HUES6 (cell line): ENCODE measurements around the gene DHRS12.

Source experiments
- H3K27ac ChIP-seq: 2 replicates; pipeline ENCODE4 v1.7.0; 2013; ENCODE audit warnings: low read depth, mild to moderate bottlenecking, low read length, inconsistent platforms
- H3K27me3 ChIP-seq: 2 replicates; pipeline ENCODE4 v1.6.1; 2013; ENCODE audit warnings: low read length; ENCODE audit not compliant: control insufficient read depth, insufficient read depth
- H3K36me3 ChIP-seq: 2 replicates; pipeline ENCODE4 v1.6.1; 2013; ENCODE audit warnings: low read length; ENCODE audit not compliant: control insufficient read depth, insufficient read depth
- H3K4me1 ChIP-seq: 2 replicates; pipeline ENCODE4 v1.6.1; 2013; ENCODE audit warnings: low read length; ENCODE audit not compliant: control insufficient read depth, insufficient read depth
- H3K4me3 ChIP-seq: 2 replicates; pipeline ENCODE4 v1.5.1; 2013; ENCODE audit warnings: low read depth, low read length
- H3K9ac ChIP-seq: one replicate; pipeline ENCODE4 v1.6.1; 2013; ENCODE audit warnings: mild to moderate bottlenecking, low read length
- H3K9me3 ChIP-seq: 2 replicates; pipeline ENCODE4 v1.6.1; 2013; ENCODE audit warnings: low read depth, low read length; ENCODE audit not compliant: control insufficient read depth, insufficient read depth

DHRS12 gene

GRCh38 chr13:51778392-51778791 lies 25.6 kb downstream of the DHRS12 start:
- Histone ChIP-seq H3K27me3 (no peaks in the 10 kb centered on the region), H3K9ac (no peak overlapping the region), H3K27ac (no peak overlapping the region)

GRCh38 chr13:51777921-51778320 lies 26.0 kb downstream of the DHRS12 start:
- Histone ChIP-seq H3K4me3 (no peak overlapping the region), H3K27ac (no peak overlapping the region), H3K27me3 (no peaks in the 10 kb centered on the region), H3K9ac (no peak overlapping the region), H3K4me1 (no peaks in the 10 kb centered on the region; the same call in 1 of the 2 replicates), H3K36me3 (no peaks in the 10 kb centered on the region), H3K9me3 (no peaks in the 10 kb centered on the region)

More at GRCh38 chr13:51778392-51778791, 25.6 kb downstream of the DHRS12 start:
- H3K36me3 ChIP-seq: no peaks in the 10 kb centered on the region
- H3K4me3 ChIP-seq: no peak overlapping the region
- H3K9me3 ChIP-seq: no peaks in the 10 kb centered on the region
- no peaks in the 10 kb centered on the region; the same call in 1 of the 2 replicates for H3K4me1 ChIP-seq

DNA sequence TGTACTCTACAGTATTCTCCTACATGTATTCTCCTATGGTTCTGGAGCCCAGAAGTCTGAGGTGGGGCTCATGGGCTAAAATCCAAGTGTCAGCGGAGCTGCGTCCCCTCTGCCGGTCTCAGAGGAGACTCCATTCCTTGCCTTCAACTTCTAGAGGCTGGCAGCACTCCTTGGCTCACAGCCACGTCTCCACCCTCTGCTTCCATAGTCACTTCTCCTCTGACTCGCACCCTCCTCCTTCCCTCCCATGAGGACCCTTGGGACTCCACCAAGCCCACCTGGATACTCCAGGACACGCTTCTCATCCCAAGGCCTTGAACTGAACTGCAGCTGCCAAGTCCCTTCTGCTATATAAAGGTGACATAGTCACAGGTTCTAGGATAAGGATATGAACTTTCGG lies 27.8 kb downstream of the DHRS12 start:
- Histone ChIP-seq H3K27ac (no peak overlapping the region), H3K9ac (no peak overlapping the region), H3K9me3 (no peaks in the 10 kb centered on the region), H3K36me3 (no peaks in the 10 kb centered on the region), H3K27me3 (no peaks in the 10 kb centered on the region), H3K4me3 (no peak overlapping the region), H3K4me1 (no peaks in the 10 kb centered on the region; the same call in 1 of the 2 replicates)

GRCh38 chr13:51773515-51773914 lies 30.4 kb downstream of the DHRS12 start:
- H3K4me1 ChIP-seq: peaks cover 6% of the 10 kb centered on the region
- no peaks in the 10 kb centered on the region for H3K9me3 ChIP-seq
- H3K27ac ChIP-seq: no peak overlapping the region
- no peaks in the 10 kb centered on the region for H3K36me3 ChIP-seq
- no peaks in the 10 kb centered on the region for H3K27me3 ChIP-seq
- H3K9ac ChIP-seq: no peak overlapping the region
- no peak overlapping the region for H3K4me3 ChIP-seq

- no peaks in the 10 kb centered on the region for H3K27me3 ChIP-seq
- H3K27ac ChIP-seq: no peak overlapping the region
- H3K4me3 ChIP-seq: no peak overlapping the region
- no peaks in the 10 kb centered on the region for H3K36me3 ChIP-seq
- peaks cover 9% of the 10 kb centered on the region for H3K4me1 ChIP-seq
- H3K9me3 ChIP-seq: no peaks in the 10 kb centered on the region
- H3K9ac ChIP-seq: no peak overlapping the region
These were observed 31.2 kb downstream of the DHRS12 start for GRCh38 chr13:51772781-51773180.

DNA sequence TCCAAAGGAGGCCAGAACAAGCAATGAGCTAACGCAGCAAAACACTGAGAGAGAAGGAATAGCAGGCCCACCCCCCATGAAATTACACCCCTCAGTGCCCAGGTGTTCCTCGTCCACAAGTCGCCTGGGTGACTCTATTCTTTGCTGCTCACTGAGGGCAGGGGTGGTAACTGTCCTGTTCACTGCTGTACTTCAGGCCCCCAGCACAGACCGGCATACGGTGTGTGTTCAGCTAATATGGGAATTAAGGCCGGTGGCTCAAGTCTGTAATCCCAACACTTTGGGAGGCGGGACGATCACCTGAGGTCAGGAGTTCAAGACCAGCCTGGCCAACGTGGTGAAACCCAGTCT lies 31.9 kb downstream of the DHRS12 start:
- Histone ChIP-seq H3K9me3 (no peaks in the 10 kb centered on the region), H3K27me3 (no peaks in the 10 kb centered on the region), H3K36me3 (no peaks in the 10 kb centered on the region), H3K27ac (no peak overlapping the region), H3K9ac (no peak overlapping the region), H3K4me1 (peaks cover 9% of the 10 kb centered on the region), H3K4me3 (no peak overlapping the region)

DNA sequence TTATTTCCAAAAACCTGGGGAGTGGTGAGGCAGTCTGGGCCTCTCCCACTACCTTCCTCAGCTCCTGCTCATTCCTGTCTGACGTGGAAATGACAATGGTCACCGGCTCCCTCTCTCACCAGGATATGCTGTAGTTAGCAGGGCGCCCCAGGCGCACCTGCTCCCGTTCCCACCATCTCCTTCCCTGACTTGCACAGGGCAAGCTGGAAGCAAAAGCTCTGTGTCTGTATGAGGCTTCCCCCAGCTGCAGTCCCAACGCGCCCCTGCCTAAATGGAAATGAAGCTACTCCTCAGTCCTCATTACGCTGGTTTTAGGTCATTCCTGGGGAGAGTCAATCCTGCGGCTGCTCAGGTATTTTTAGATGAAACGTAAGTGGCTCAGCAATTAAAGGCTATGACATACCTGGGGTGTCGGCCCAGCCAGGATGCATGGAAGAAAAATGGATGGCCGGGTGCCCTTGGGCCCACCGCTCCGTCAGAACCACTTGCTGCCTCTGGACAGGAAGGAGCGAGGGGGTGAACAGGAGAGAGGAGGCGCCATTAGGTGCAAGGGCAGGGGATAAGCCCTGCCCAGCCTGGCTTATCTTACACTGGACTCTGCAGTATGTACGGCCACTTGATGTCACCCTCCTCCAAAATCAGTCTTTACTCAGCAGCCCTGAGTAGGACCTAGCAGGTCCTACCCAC lies 32.4 kb downstream of the DHRS12 start:
- Histone ChIP-seq H3K4me3 (no peak overlapping the region), H3K9me3 (no peaks in the 10 kb centered on the region), H3K27me3 (no peaks in the 10 kb centered on the region), H3K27ac (no peak overlapping the region), H3K4me1 (peaks cover 9% of the 10 kb centered on the region), H3K9ac (no peak overlapping the region), H3K36me3 (0 out of 2 replicates have a peak, but pooled peaks cover 2% of the 10 kb centered on the region)

GRCh38 chr13:51770681-51771417 lies 33.1 kb downstream of the DHRS12 start:
- peaks cover 9% of the 10 kb centered on the region for H3K4me1 ChIP-seq
- no peak overlapping the region for H3K4me3 ChIP-seq
- H3K9ac ChIP-seq: no peak overlapping the region
- H3K36me3 ChIP-seq: peaks cover 3% of the 10 kb centered on the region; the same call in 1 of the 2 replicates
- no peaks in the 10 kb centered on the region for H3K9me3 ChIP-seq
- no peak overlapping the region for H3K27ac ChIP-seq
- no peaks in the 10 kb centered on the region for H3K27me3 ChIP-seq

GRCh38 chr13:51770160-51770559 lies 33.8 kb downstream of the DHRS12 start:
- Histone ChIP-seq H3K4me3 (no peak overlapping the region), H3K9ac (no peak overlapping the region), H3K27me3 (no peaks in the 10 kb centered on the region), H3K4me1 (peaks cover 9% of the 10 kb centered on the region), H3K9me3 (no peaks in the 10 kb centered on the region), H3K27ac (no peak overlapping the region), H3K36me3 (peaks cover 3% of the 10 kb centered on the region; the same call in 1 of the 2 replicates)

DNA sequence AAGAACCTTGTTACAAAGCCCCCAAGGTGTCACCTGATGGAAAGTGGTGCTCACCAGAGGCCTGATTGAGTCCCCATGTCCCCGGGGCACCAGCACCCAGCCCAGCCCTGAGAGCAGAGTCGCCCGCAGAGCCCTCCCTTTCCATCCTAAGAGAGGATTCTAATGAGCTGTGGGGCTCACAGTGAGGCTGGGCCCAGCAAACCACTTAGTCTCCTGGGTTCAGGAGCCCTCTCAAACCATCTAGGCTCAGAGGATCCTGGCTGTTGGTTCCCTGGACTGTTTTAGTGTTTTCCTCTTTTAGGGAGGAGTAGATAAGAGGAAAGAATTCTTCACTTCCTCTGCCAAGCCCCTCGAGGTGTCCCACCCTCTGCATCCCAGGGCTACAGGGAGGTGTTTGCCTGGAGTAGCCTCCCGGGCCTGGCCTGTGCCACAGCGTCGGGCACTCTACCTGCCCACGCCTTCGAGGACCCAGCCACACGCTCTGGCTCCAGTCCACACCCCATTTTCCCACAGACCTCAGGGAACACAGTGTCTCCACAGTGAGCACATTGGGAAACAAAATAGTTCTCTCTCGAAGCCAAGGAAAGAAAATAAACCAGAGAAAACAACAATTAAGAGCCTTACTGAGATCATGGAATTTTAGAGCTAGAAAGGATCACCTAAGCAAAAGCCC lies 34.4 kb downstream of the DHRS12 start:
- no peak overlapping the region for H3K9ac ChIP-seq
- no peak overlapping the region for H3K27ac ChIP-seq
- H3K36me3 ChIP-seq: peaks cover 7% of the 10 kb centered on the region
- no peaks in the 10 kb centered on the region for H3K9me3 ChIP-seq
- peaks cover 9% of the 10 kb centered on the region for H3K4me1 ChIP-seq
- H3K4me3 ChIP-seq: no peak overlapping the region
- no peaks in the 10 kb centered on the region for H3K27me3 ChIP-seq

GRCh38 chr13:51768976-51769375 lies 35.0 kb downstream of the DHRS12 start:
- Histone ChIP-seq H3K9me3 (no peaks in the 10 kb centered on the region), H3K27ac (no peak overlapping the region), H3K27me3 (no peaks in the 10 kb centered on the region), H3K36me3 (peaks cover 7% of the 10 kb centered on the region), H3K4me1 (peaks cover 13% of the 10 kb centered on the region), H3K9ac (no peak overlapping the region), H3K4me3 (no peak overlapping the region)
